ENCODE measurements around the gene ZNF750. TPM values are rescaled to one million over a fixed set of nuclear protein-coding genes. Genes with fewer than 3 reads are reported as not detected.

The ZNF750 gene
- total and polyA plus RNA-seq, 2 of the 13 experiments (the other 11 are each of a cell fraction or from before 2014, with no cell fraction given) = not detected

GRCh38 chr17:82789806-82790205 is 50.0 kb downstream of the ZNF750 start (continued):
- TF ChIP-seq SP2 (CRISPR knock-in tag; IDR thresholded peaks at IDR 0.05) = no peak
- TF ChIP-seq ZNF644 (CRISPR knock-in tag; IDR thresholded peaks at IDR 0.05; ENCODE audit: low read depth) = no peak
- TF ChIP-seq IRX3 (CRISPR knock-in tag; IDR thresholded peaks at IDR 0.05; ENCODE audit: borderline replicate concordance, low read depth) = no peak
- TF ChIP-seq KDM5A (IDR thresholded peaks at IDR 0.05; ENCODE audit: borderline replicate concordance, low read length) = no peak
- no peak for TF ChIP-seq ZNF10 (CRISPR knock-in tag; IDR thresholded peaks at IDR 0.05; ENCODE audit: borderline replicate concordance, low read depth)
- TF ChIP-seq, protein P1, sequence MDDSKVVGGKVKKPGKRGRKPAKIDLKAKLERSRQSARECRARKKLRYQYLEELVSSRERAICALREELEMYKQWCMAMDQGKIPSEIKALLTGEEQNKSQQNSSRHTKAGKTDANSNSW (CRISPR knock-in tag; IDR thresholded peaks at IDR 0.05; ENCODE audit: borderline replicate concordance) = no peak
- TF ChIP-seq ZNF333 (CRISPR knock-in tag; IDR thresholded peaks at IDR 0.05; ENCODE audit: borderline replicate concordance) = no peak
- TF ChIP-seq ISX (CRISPR knock-in tag; conservative IDR thresholded peaks at IDR 0.05) = no peak
- TF ChIP-seq RBM39 (IDR thresholded peaks at IDR 0.05; ENCODE audit: low read depth, low read length, poor library complexity, severe bottlenecking) = no peak
- no peak for TF ChIP-seq ZNF251 (CRISPR knock-in tag; IDR thresholded peaks at IDR 0.05)
- no peak for TF ChIP-seq SAP130 (CRISPR knock-in tag; IDR thresholded peaks at IDR 0.05; ENCODE audit: low read depth)

DNA sequence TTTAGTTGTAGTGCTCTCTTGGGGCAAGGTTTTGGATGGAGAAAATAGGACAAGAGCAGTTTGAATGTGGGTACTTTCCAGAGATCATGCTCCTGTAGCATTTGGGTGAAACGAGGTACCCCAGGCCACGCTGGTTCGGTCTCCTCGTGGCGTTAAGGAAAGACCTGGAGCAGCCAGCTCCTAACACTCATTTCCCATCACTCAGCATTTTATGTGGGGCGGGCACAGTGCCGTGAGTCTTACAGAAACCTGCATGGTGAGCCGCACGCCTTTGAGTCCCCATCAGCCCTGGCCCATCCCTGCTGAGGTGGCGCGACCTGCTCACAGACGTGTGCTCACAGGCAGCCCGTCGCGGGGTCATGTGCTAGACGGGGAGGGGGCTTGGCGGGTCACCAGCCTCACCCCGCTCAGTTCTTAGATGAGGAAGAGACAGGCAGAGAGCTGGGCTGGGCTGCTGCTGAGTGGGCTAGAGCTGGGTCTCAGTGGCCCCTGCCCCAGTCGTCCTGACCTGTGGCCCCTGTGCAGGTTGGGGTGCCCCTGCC is 50.7 kb downstream of the ZNF750 start:
- intact Hi-C loops (cut with micrococcal nuclease; ENCODE audit: unreplicated experiment) = no loop called here

More for the DNA sequence above, 50.7 kb downstream of the ZNF750 start:
- ATAC-seq (no peak), FAIRE-seq (no peak), DNase-seq (ENCODE audit: low spot score) (no peak)
- H4K20me1 ChIP-seq (ENCODE audit: insufficient read depth, low read length) = no peaks in the 10 kb centered on the region
- H3K4me1 ChIP-seq (ENCODE audit: insufficient read depth, low read length) = no peaks in the 10 kb centered on the region
- no peaks in the 10 kb centered on the region for H3K9me3 ChIP-seq (ENCODE audit: low read length)
- H3K36me3 ChIP-seq (replicated peaks in 1 of 2; ENCODE audit: control insufficient read depth in 1 of 2, insufficient read depth in 2 of 2, low read length in 2 of 2) = peaks cover 7 to 13% of the 10 kb centered on the region in 2 experiments; a peak in 4 of 5 replicates
- no peak overlapping the region for H3K4me2 ChIP-seq (ENCODE audit: low read depth, low read length)
- ChIA-PET POLR2A (no interaction called here), CTCF (ENCODE audit: low intra/inter-chr PET ratio, low total read pairs) (no interaction called here)
- over 99% methylated on average over 18 of the region's 19 CpGs for WGBS (ENCODE audit: low lambda C conversion rate)
- in situ Hi-C loops (cut with HindIII; ENCODE audit: extremely low pct_ligation_motif_present, low pct_unique_long_range_greater_than_20kb) = no loop called here
- no peak overlapping the region for H2AFZ ChIP-seq (ENCODE audit: low read length)
- H3K79me2 ChIP-seq (ENCODE audit: insufficient read depth, low read length) = no peaks in the 10 kb centered on the region
- TF ChIP-seq MAFK (conservative IDR thresholded peaks at IDR 0.05 in 1 of 2, IDR thresholded peaks at IDR 0.05 in 1 of 2; ENCODE audit: low read length in 2 of 2) (peak; percentile 71 to 86), KLF11 (CRISPR knock-in tag; IDR thresholded peaks at IDR 0.05) (no peak), IRX3 (CRISPR knock-in tag; IDR thresholded peaks at IDR 0.05; ENCODE audit: borderline replicate concordance, low read depth) (no peak), WIZ (CRISPR knock-in tag; IDR thresholded peaks at IDR 0.05) (no peak), FOXM1 (CRISPR knock-in tag; IDR thresholded peaks at IDR 0.05) (no peak), SNAI1 (CRISPR knock-in tag; IDR thresholded peaks at IDR 0.05; ENCODE audit: borderline replicate concordance) (no peak), ZNF660 (CRISPR knock-in tag; IDR thresholded peaks at IDR 0.05; ENCODE audit: borderline replicate concordance, low read depth) (no peak), SUZ12 (IDR thresholded peaks at IDR 0.05; ENCODE audit: low read depth, low read length) (no peak), NKX3-1 (CRISPR knock-in tag; IDR thresholded peaks at IDR 0.05) (no peak), ZNF672 (CRISPR knock-in tag; IDR thresholded peaks at IDR 0.05) (no peak), PPARG (CRISPR knock-in tag; conservative IDR thresholded peaks at IDR 0.05) (no peak), MAFF (IDR thresholded peaks at IDR 0.05; ENCODE audit: low read depth, low read length) (peak; percentile 76), ZNF282 (IDR thresholded peaks at IDR 0.05; ENCODE audit: partially characterized antibody) (no peak)
- H3K4me3 ChIP-seq (replicated peaks in 1 of 3; ENCODE audit: insufficient read depth in 1 of 3, low read depth in 2 of 3, low read length in 3 of 3) = no peak overlapping the region
- no peak overlapping the region for H3K9ac ChIP-seq (ENCODE audit: insufficient read depth, low read depth, low read length)
- BruUV-seq (replicated peaks) = no TSS peak
- no peak overlapping the region for H3K27ac ChIP-seq (ENCODE audit: extremely low read length, insufficient read depth, low read length)
- no peaks in the 10 kb centered on the region for H3K27me3 ChIP-seq (ENCODE audit: control insufficient read depth in 1 of 2, insufficient read depth in 2 of 2, low read length in 2 of 2)
